NCI-H446 (cell line): ENCODE data around the gene ESYT1.

Source experiments
- DNase-seq, 2 experiments: peaks; one replicate each; lab custom pipeline; 2025; lab: John Stamatoyannopoulos, UW

ESYT1 gene, protein sequence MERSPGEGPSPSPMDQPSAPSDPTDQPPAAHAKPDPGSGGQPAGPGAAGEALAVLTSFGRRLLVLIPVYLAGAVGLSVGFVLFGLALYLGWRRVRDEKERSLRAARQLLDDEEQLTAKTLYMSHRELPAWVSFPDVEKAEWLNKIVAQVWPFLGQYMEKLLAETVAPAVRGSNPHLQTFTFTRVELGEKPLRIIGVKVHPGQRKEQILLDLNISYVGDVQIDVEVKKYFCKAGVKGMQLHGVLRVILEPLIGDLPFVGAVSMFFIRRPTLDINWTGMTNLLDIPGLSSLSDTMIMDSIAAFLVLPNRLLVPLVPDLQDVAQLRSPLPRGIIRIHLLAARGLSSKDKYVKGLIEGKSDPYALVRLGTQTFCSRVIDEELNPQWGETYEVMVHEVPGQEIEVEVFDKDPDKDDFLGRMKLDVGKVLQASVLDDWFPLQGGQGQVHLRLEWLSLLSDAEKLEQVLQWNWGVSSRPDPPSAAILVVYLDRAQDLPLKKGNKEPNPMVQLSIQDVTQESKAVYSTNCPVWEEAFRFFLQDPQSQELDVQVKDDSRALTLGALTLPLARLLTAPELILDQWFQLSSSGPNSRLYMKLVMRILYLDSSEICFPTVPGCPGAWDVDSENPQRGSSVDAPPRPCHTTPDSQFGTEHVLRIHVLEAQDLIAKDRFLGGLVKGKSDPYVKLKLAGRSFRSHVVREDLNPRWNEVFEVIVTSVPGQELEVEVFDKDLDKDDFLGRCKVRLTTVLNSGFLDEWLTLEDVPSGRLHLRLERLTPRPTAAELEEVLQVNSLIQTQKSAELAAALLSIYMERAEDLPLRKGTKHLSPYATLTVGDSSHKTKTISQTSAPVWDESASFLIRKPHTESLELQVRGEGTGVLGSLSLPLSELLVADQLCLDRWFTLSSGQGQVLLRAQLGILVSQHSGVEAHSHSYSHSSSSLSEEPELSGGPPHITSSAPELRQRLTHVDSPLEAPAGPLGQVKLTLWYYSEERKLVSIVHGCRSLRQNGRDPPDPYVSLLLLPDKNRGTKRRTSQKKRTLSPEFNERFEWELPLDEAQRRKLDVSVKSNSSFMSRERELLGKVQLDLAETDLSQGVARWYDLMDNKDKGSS

DNA sequence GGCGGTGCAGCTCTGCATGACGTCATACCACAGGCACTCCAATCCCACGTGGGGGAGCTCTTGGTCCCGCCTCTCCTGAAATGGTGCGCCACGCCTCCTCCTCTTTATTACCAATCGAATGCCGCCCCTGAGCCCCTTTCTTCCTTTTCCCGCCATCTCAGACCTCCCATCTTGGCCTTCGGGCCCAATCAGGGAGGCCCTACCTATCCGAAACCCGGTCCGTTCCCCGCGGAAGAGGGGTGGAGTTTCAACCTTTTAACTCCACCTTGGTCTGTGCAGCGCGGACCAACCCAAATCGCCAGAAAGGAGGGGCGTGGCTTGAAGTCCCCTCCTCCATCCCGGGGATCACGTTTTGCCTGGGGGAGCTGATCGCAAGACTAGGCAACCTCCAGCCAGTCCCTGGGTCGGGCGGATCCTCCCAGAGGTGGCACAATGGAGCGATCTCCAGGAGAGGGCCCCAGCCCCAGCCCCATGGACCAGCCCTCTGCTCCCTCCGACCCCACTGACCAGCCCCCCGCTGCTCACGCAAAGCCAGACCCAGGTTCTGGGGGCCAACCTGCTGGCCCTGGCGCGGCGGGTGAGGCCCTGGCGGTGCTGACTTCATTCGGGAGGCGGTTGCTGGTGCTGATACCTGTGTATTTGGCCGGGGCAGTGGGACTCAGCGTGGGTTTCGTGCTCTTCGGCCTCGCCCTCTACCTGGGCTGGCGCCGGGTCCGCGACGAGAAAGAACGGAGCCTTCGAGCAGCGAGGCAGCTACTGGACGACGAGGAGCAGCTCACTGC is at the start of gene ESYT1:
TSS of gene ESYT1 (plus strand) at position 380 of the 782 bp plus-strand sequence. CDS start at position 433, 53 bp downstream.
- peak; percentile 99 for DNase-seq

DNA sequence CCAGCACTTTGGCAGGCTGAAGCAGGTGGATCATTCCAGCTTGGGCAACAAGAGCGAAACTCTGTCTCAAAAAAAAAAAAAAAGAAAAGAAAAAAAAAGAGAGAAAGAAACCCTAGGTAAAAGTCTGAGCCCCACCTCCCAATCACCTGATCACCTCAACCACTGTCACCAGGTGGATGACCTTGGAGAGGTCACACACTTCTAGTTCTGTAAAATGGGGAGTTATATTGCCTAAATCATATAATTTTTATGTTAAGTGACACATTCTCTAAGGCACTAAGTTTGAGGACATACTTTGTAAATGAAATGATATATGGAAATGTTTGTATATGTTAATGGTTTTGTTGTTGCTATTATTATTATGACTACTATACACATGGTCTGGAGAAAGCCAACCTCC is 49.6 kb upstream of the ESYT1 start:
- no peak for DNase-seq

DNA sequence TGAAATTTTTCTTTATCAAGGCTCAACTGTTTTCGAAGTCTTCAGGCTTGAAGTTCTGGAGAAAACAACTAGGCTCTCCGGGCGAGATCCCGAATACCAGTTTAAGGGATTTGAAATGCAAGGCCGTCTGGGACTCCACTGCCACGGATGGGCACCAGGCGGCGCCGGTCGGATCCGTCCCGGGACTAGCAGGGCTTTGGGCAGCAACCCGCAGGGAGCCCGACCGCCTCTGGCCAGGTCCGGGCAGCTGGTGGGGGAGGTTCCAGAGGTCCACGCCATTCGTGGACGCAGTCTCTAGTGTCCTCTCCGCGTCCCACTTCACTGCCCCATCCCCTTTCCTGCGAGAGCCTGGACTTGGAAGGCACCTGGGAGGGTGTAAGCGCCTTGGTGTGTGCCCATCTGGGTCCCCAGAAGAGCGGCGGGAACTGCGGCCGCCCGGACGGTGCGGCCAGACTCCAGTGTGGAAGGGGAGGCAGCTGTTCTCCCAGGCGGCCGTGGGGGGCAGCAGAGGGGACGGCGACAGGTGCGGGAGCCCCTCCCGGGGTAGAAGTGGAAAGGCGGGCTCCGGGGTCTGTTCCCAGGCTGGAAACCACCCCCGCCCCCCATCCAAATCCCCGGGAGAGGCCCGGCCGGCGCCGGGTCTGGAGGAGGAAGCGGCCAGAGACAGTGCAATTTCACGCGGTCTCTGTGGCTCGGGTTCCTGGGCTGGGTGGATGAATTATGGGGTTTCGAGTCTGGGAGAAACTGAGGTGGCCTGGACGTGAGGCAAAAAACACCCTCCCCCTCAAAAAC is 48.9 kb upstream of the ESYT1 start:
- DNase-seq, result peak; percentile 26 to 70

DNA sequence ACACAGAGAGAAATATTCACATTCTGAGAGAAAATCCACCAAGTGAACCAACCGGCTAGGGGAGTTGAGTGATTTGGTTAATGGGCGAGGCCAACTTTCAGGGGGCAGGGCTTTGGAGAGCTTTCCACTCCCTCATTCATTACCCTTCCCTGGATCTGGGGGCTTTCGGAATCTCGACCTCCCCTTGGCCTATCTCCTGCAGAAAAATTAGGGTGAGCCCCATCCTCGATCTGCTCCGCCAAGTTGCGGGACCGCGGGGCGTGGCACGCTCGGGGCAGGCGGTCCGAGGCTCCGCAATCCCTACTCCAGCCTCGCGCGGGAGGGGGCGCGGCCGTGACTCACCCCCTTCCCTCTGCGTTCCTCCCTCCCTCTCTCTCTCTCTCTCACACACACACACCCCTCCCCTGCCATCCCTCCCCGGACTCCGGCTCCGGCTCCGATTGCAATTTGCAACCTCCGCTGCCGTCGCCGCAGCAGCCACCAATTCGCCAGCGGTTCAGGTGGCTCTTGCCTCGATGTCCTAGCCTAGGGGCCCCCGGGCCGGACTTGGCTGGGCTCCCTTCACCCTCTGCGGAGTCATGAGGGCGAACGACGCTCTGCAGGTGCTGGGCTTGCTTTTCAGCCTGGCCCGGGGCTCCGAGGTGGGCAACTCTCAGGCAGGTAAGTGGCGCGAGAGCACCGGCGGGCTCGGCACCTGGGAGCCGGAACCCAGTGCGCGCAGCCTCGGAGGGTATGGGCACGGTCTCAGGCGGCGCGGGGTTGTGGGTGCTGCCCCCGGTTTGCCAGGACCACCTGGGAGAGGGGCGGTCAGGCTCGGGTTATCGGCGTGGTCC is 48.1 kb upstream of the ESYT1 start, which contains the start of gene ERBB3:
TSS of gene ERBB3 (plus strand) at position 443 of the 833 bp plus-strand sequence. CDS start at position 579, 136 bp downstream.
- DNase-seq, result peak; percentile 15 to 48

DNA sequence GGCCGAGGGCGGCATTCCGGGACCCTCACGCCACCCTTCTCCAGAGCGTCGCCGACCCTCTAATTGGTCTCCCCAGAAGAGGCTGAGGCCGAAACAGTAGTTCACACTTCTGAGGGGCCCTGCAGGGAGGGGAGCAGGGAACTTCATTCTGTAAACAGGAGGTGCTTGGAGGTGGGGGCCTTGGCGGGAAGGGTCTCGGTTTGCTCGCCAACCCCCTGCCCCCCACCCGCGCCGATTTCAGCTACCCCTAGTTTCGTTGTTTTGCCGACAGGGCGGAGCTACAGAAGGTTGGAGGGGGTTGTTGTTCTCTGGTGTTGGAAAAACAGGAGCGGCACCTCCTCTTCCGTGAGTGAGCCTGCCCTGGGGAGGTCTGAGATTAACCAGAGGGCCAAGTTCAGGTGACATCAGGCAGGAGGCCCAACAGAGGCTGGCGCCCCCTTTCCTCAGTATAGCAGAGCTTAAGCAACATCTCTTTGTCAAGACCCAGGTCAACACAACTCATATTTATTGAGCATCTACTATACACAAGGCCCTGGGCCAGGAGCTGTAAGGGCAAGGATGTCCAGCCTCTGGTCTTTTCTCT is 47.4 kb upstream of the ESYT1 start:
- no peak for DNase-seq

DNA sequence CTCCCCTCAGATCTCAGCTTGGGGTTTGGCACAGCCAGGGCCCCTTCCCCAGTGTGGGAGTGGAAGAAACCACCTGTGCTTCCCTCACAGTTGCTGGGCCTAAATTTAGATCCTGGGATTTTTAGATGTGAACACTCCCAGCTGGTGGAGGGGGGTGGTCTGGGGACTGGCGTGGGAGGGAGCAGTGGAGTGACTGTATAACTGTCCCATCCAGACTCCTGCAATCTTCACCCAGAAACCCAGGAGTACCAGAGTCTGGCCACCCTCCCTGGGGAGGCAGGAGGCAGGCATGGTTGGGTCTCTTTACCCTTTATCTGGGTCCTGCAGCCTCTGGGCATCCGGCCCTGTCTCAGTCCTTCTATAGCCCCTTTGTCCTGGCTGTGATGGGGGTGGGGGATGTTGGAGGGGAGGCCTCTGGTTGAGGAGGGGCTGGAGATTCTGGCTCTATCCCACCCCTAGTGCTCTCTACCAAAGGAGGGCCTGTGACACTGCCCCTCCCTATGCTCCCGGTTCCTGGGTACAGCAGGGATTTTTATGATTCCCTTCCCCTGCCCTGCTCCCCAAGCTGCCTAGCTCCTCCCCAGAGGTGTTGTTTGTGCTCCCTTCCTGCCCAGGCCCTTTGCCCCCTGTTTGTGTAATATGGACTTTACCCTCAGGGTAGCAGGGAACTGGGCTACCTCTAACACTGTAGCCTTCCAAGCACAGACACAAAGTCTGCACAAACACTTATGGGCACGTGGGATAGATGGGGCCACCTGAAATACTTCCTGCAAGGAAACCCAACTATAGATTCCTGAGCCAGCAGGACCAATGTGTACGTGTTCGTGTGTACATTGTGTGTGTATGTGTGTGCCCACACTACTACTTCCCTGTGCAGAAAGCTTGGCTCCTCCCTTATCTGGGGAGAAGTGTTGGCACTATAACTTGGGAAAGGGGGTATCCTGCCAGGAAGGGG is 46.4 kb upstream of the ESYT1 start:
- no peak for DNase-seq

DNA sequence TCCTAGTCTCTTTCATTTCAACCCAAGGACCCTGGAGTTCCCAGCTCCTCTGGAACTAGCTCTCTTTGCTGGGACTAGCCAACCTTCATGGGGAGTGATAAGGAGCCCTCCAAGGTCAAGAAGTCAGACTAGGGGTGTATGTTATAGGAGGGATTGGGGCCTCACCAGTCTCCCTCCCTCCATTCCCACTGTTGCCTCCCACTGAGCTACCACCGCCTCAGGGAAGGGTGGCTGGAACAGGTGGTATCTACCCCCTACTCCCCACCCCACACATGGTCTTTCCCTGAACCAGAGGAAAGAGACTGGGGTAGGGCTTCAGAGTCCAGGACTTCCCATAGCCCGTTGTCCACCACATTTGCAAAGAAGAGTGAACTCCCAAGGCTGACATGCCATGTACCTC is 45.7 kb upstream of the ESYT1 start:
- no peak for DNase-seq

DNA sequence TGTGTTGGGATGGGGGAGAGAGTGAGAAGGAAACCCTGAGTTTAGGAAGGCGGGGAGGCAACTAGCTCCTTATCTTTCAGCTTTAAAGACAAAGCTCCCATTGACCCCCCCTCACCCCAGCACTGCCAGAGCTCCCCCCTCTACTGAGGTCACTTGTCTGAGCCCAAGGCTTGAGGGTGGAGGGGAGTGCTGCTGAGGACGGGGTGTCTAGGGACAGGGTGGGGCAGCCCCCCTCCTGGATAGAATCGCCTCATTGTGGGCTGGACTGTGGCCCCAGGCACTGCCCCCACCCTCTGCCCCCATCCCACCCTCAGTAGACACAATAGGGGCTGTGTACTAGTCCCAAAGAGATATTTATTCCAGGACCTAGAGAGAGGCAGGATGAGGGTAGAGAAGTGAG is 45.1 kb upstream of the ESYT1 start:
- no peak for DNase-seq

DNA sequence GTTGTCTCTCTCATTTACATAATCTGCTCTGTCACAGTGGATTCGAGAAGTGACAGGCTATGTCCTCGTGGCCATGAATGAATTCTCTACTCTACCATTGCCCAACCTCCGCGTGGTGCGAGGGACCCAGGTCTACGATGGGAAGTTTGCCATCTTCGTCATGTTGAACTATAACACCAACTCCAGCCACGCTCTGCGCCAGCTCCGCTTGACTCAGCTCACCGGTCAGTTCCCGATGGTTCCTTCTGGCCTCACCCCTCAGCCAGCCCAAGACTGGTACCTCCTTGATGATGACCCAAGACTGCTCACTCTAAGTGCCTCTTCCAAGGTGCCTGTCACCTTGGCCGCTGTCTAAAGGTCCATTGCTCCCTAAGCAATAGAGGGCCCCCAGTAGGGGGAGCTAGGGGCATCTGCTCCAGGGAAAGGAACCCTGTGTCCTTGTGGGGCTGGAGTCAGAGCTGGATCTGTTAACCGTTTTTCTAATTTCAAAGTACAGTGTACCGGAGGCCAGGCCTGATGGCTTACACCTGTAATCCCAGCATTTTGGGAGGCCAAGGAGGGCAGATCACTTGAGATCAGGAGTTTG is 43.0 kb upstream of the ESYT1 start:
- DNase-seq, result peak in 1 of 2 experiments; percentile 14

DNA sequence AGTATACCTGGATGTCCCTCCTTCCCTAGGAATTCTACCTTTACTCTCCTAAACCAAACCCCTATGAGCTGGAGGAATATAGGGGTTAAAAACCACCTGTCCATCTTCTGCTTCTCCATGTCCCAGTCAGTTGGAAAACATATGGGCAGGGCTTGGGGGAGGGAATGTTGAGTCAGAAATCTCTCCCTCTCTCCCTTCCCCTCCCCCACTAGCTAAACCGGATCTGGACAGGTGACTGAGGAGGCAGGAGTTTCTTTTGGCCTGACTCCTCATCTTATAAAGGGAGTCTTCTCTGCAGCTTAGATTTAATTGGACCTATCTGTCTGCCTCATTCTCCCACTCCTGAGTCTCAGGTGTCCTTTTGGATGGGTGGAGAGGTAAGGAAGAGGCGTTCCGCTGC is 42.0 kb upstream of the ESYT1 start:
- no peak for DNase-seq

DNA sequence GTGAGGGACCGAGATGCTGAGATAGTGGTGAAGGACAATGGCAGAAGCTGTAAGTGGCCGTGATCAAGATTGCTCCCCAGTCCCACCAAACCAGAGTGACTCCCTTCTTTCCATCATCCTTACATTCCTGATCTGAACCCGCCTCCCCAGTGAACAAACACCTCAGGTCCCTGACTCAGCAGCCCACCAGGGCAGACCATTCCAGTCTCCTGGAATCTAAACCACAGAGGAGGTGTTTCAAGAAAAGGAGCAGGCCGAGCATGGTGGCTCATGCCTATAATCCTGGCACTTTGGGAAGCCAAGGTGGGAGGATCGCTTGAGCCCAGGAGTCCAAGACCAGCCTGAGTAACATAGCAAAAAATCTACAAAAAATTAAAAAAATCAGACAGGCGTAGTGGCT is 41.5 kb upstream of the ESYT1 start:
- no peak for DNase-seq

DNA sequence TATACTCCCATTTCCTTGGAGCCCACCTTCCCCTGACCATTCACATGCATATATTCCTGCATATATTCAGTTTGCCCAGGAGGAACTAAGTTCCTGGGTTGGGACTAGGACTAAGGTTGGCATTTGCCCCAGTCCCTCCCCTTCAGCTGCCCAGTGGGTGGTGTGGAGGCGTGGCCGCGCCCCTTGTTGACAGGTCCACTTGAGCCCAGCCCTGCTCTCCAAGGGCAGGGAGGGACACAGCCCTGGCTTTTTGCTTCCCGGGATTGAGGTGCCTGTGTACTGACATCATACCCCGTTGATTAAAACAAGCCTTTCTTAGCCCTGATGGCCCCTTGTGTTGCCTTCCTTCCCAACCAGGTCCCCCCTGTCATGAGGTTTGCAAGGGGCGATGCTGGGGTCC is 40.8 kb upstream of the ESYT1 start:
- no peak for DNase-seq

DNA sequence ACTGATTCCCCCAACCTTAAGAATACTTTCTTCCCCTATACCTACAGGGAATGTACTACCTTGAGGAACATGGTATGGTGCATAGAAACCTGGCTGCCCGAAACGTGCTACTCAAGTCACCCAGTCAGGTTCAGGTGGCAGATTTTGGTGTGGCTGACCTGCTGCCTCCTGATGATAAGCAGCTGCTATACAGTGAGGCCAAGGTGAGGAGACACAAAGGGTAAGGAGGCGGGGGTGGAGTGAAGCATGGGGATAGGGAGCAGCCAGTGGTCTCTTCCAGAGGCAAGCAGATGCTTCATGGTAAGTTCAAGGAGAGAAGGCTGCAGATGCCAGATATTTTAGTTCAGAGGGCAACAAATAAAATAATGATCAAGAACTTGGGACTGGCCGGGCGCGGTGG is 30.3 kb upstream of the ESYT1 start:
- DNase-seq, result no peak

DNA sequence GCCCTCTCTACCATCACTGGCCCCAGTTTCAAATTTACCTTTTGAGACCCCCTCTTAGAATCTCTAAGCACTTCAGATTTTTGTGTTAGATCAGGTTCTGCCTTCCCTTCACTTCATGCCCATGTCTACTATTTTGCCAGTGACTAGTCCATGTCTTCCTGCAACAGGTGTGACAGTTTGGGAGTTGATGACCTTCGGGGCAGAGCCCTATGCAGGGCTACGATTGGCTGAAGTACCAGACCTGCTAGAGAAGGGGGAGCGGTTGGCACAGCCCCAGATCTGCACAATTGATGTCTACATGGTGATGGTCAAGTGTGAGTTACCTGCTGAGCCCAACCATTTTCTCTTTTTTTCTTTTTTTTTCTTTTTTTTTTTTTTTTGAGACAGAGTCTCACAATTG is 29.5 kb upstream of the ESYT1 start:
- no peak for DNase-seq

DNA sequence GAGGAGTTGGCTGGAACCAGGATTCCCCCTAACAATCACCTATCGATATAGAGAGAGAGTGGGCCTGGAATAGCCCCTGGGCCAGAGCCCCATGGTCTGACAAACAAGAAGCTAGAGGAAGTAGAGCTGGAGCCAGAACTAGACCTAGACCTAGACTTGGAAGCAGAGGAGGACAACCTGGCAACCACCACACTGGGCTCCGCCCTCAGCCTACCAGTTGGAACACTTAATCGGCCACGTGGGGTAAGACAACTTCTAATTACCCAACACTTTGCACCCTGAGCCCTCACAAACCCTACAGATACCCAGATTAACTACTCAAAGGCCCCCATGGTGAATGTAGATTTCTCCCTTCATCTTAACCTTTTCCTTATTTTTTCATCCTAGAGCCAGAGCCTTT is 28.3 kb upstream of the ESYT1 start:
- no peak for DNase-seq

DNA sequence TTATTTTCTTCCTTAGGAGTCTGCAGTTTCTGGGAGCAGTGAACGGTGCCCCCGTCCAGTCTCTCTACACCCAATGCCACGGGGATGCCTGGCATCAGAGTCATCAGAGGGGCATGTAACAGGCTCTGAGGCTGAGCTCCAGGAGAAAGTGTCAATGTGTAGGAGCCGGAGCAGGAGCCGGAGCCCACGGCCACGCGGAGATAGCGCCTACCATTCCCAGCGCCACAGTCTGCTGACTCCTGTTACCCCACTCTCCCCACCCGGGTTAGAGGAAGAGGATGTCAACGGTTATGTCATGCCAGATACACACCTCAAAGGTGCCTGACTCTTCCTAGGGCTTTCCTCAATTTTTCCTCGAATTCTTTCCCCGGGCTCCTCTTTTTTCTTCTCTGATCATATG is 27.0 kb upstream of the ESYT1 start:
- DNase-seq, result no peak

DNA sequence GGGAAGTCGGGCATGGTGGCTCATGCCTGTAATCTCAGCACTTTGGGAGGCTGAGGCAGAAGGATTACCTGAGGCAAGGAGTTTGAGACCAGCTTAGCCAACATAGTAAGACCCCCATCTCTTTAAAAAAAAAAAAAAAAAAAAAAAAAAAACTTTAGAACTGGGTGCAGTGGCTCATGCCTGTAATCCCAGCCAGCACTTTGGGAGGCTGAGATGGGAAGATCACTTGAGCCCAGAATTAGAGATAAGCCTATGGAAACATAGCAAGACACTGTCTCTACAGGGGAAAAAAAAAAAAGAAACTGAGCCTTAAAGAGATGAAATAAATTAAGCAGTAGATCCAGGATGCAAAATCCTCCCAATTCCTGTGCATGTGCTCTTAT is 25.4 kb upstream of the ESYT1 start:
- DNase-seq, result no peak

DNA sequence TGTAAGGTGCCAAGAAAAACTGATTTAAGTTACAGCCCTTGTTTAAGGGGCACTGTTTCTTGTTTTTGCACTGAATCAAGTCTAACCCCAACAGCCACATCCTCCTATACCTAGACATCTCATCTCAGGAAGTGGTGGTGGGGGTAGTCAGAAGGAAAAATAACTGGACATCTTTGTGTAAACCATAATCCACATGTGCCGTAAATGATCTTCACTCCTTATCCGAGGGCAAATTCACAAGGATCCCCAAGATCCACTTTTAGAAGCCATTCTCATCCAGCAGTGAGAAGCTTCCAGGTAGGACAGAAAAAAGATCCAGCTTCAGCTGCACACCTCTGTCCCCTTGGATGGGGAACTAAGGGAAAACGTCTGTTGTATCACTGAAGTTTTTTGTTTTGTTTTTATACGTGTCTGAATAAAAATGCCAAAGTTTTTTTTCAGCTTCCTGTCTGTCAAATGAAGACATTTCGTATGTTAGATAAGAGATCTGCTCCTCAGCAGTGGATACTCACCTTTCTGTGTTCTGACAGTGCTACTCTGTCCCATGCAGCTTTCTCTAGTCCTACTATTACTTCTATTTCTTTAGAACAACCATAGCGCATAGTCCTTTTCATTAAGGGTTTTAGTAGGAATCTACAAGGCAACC is 24.9 kb upstream of the ESYT1 start:
- no peak for DNase-seq
